Stimulated activated CD4-positive, alpha-beta T cell treated with anti-CD3 and anti-CD28 coated beads, Interleukin-1b, Interleukin-23, amount 100 ng/mL, for 24 hours (primary cell): ENCODE measurements around the gene KLK13.

Source experiments
- DNase-seq, 4 experiments: peaks; one replicate each; pipeline ENCODE4 v3.0.0-alpha.2; 2020; ENCODE audit warnings: low read depth in 4 of 4, low spot score in 1 of 4

The KLK13 gene

GRCh38 chr19:51065221-51065960, 499 bp upstream of the KLK13 start:
- no peak for DNase-seq

GRCh38 chr19:51063664-51064063, 1.2 kb downstream of the KLK13 start:
- DNase-seq, result no peak

GRCh38 chr19:51060973-51061372, 3.9 kb downstream of the KLK13 start:
- DNase-seq, result no peak

GRCh38 chr19:51060336-51060735, 4.6 kb downstream of the KLK13 start:
- DNase-seq, result no peak

- DNase-seq, result no peak
Observed at GRCh38 chr19:51059715-51060114, 5.2 kb downstream of the KLK13 start.

GRCh38 chr19:51055866-51056265, 9.0 kb downstream of the KLK13 start:
- DNase-seq, result no peak

- no peak for DNase-seq
Observed at GRCh38 chr19:51047031-51047335, 17.9 kb downstream of the KLK13 start.

- no peak for DNase-seq
Observed at GRCh38 chr19:51044327-51044726, 20.6 kb downstream of the KLK13 start.

- no peak for DNase-seq
Observed at GRCh38 chr19:51043497-51043896, 21.4 kb downstream of the KLK13 start.

GRCh38 chr19:51040151-51040550, 24.7 kb downstream of the KLK13 start:
- no peak for DNase-seq

GRCh38 chr19:51036519-51036918, 28.4 kb downstream of the KLK13 start:
- DNase-seq, result no peak

- no peak for DNase-seq
Observed at GRCh38 chr19:51034704-51035103, 30.2 kb downstream of the KLK13 start, which contains the start of gene KLK12. KLK12 (minus strand) TSS chr19:51035002; CDS start chr19:51034621, 381 bp downstream.

- DNase-seq, result no peak
Observed at GRCh38 chr19:51031880-51032225, 33.0 kb downstream of the KLK13 start.

- DNase-seq, result no peak
Observed at GRCh38 chr19:51031220-51031879, 33.5 kb downstream of the KLK13 start.

GRCh38 chr19:51030631-51031030, 34.3 kb downstream of the KLK13 start:
- no peak for DNase-seq

- no peak for DNase-seq
Observed at GRCh38 chr19:51029718-51030117, 35.2 kb downstream of the KLK13 start.

GRCh38 chr19:51027873-51028272, 37.0 kb downstream of the KLK13 start:
- no peak for DNase-seq

- no peak for DNase-seq
Observed at GRCh38 chr19:51027126-51027806, 37.6 kb downstream of the KLK13 start.

- DNase-seq, result no peak
Observed at GRCh38 chr19:51026554-51026831, 38.4 kb downstream of the KLK13 start, which contains the start of gene KLK11. KLK11 (minus strand) TSS chr19:51026616; CDS start chr19:51025631, 985 bp downstream.

GRCh38 chr19:51025809-51026553, 38.9 kb downstream of the KLK13 start:
- DNase-seq, result no peak

GRCh38 chr19:51025401-51025800, 39.5 kb downstream of the KLK13 start:
- DNase-seq, result no peak

GRCh38 chr19:51024924-51025323, 40.0 kb downstream of the KLK13 start:
- DNase-seq, result no peak
